IPS-NIHi7 (cell line): ENCODE data around the gene CIAO3.

Source experiments
- DNase-seq: peaks from one replicate; pipeline ENCODE4 v3.0.0; 2012; ENCODE audit warnings: mixed read lengths; ENCODE audit errors: extremely low spot score

CIAO3 gene

GRCh38 chr16:740764-741505 is at the start of gene CIAO3:
Gene CIAO3, minus strand, starts transcription at chr16:740997. Its CDS starts 12 bp downstream, at chr16:740985.
- peak; percentile 96 for DNase-seq

GRCh38 chr16:790086-790485 is 49.3 kb upstream of the CIAO3 start:
- DNase-seq: no peak

- DNase-seq: no peak
Measured at GRCh38 chr16:789191-789850, 48.5 kb upstream of the CIAO3 start.

GRCh38 chr16:788399-789126 is 47.8 kb upstream of the CIAO3 start, which contains the start of gene CHTF18:
Gene CHTF18, plus strand, starts transcription at chr16:788620. Its CDS starts 65 bp downstream, at chr16:788685.
- peak; percentile 100 for DNase-seq

GRCh38 chr16:787978-788398 is 47.2 kb upstream of the CIAO3 start, which contains the start of gene RPUSD1:
Gene RPUSD1, minus strand, starts transcription at chr16:788381. Its CDS starts 644 bp downstream, at chr16:787737.
- DNase-seq: peak; percentile 42

- no peak for DNase-seq
Measured at GRCh38 chr16:787321-787966, 46.6 kb upstream of the CIAO3 start.

- DNase-seq: peak; percentile 89
Measured at GRCh38 chr16:785563-786535, 45.1 kb upstream of the CIAO3 start.

- no peak for DNase-seq
Measured at GRCh38 chr16:784431-784830, 43.6 kb upstream of the CIAO3 start.

GRCh38 chr16:783404-784161 is 42.8 kb upstream of the CIAO3 start:
- DNase-seq: no peak

GRCh38 chr16:782766-783403 is 42.1 kb upstream of the CIAO3 start:
- DNase-seq: no peak

GRCh38 chr16:782258-782657 is 41.5 kb upstream of the CIAO3 start:
- no peak for DNase-seq

- DNase-seq: no peak
Measured at GRCh38 chr16:781346-782010, 40.7 kb upstream of the CIAO3 start.

GRCh38 chr16:780296-780695 is 39.5 kb upstream of the CIAO3 start:
- DNase-seq: no peak

GRCh38 chr16:779561-779960 is 38.8 kb upstream of the CIAO3 start:
- DNase-seq: no peak

- no peak for DNase-seq
Measured at GRCh38 chr16:778909-779527, 38.2 kb upstream of the CIAO3 start.

GRCh38 chr16:778447-778846 is 37.6 kb upstream of the CIAO3 start:
- no peak for DNase-seq

- DNase-seq: no peak
Measured at GRCh38 chr16:777826-778225, 37.0 kb upstream of the CIAO3 start.

GRCh38 chr16:776824-777223 is 36.0 kb upstream of the CIAO3 start:
- no peak for DNase-seq
